RWPE1 (cell line): ENCODE measurements around the gene SCAMP1.

Source experiments
- CTCF ChIA-PET: fragments of 350-600 bp; sonication (Branson Sonifier 250); formaldehyde crosslinking; extraction: SDS; loops from one replicate; lab custom pipeline; 2021; lab: Yijun Ruan, JAX
- POLR2A ChIA-PET: fragments of 400-600 bp; formaldehyde crosslinking; extraction: SDS; loops from one replicate; lab custom pipeline; 2020; ENCODE audit warnings: antibody characterized with exemption; ENCODE audit not compliant: low non-redundant PET; lab: Yijun Ruan, JAX
- DNase-seq: peaks from one replicate; pipeline ENCODE4 v3.0.0; 2012; ENCODE audit warnings: low spot score
- H3K27ac ChIP-seq: fragments of 450-650 bp; 2 replicates; pipeline ENCODE4 v1.5.1; 2017
- CTCF ChIP-seq: fragments of 450-650 bp; conservative IDR thresholded peaks from 2 replicates; pipeline ENCODE4 v1.5.1; 2017; ENCODE audit warnings: low read depth, mild to moderate bottlenecking

The SCAMP1 gene

GRCh38 chr5:78336698-78337097, 23.7 kb upstream of the SCAMP1 start:
- POLR2A ChIA-PET: no interaction called here
- DNase-seq: no peak
- no peak overlapping the region for H3K27ac ChIP-seq
- CTCF ChIA-PET: interaction anchor here (1.8 kb wide), 1 partner anchor 16 kb away, joined by 4 read pairs; no protein-coding TSS in a partner anchor
- TF ChIP-seq CTCF: no peak

- ChIA-PET POLR2A (no interaction called here), CTCF (interaction anchor here (0.5 to 0.7 kb wide), 3 partner anchors 12 to 154 kb away, joined by 3 to 7 read pairs (median 4); no protein-coding TSS in a partner anchor)
- no peak for TF ChIP-seq CTCF
Measured at GRCh38 chr5:78339617-78340436, 20.6 kb upstream of the SCAMP1 start.

GRCh38 chr5:78341440-78341839, 19.0 kb upstream of the SCAMP1 start:
- no peak overlapping the region for H3K27ac ChIP-seq
- POLR2A ChIA-PET: no interaction called here
- CTCF ChIA-PET: no interaction called here
- no peak for DNase-seq
- TF ChIP-seq CTCF: no peak

More at GRCh38 chr5:78339617-78340436, 20.6 kb upstream of the SCAMP1 start:
- no peak overlapping the region for H3K27ac ChIP-seq
- DNase-seq: no peak

GRCh38 chr5:78345485-78345884, 14.9 kb upstream of the SCAMP1 start:
- DNase-seq: no peak
- no peak for TF ChIP-seq CTCF
- ChIA-PET CTCF (no interaction called here), POLR2A (no interaction called here)
- no peak overlapping the region for H3K27ac ChIP-seq

GRCh38 chr5:78353520-78353919, 6.9 kb upstream of the SCAMP1 start:
- ChIA-PET POLR2A (no interaction called here), CTCF (no interaction called here)
- H3K27ac ChIP-seq: no peak overlapping the region
- no peak for TF ChIP-seq CTCF
- DNase-seq: no peak

GRCh38 chr5:78354066-78354670, 6.2 kb upstream of the SCAMP1 start:
- TF ChIP-seq CTCF: no peak
- no peak overlapping the region for H3K27ac ChIP-seq
- ChIA-PET CTCF (no interaction called here), POLR2A (no interaction called here)
- no peak for DNase-seq
